ENCODE measurements around the gene MORN4. TPM values are rescaled to one million over a fixed set of nuclear protein-coding genes. Genes with fewer than 3 reads are reported as not detected.
"Not testable (repeated sequence)": the region's sequence is repeated elsewhere in the genome, so short reads cannot be mapped to it uniquely, and the experiment has no call there.

The MORN4 gene
- total RNA-seq, 3 donors from 2014 or later, result 2.1 to 4.5 (median 2.2) TPM

DNA sequence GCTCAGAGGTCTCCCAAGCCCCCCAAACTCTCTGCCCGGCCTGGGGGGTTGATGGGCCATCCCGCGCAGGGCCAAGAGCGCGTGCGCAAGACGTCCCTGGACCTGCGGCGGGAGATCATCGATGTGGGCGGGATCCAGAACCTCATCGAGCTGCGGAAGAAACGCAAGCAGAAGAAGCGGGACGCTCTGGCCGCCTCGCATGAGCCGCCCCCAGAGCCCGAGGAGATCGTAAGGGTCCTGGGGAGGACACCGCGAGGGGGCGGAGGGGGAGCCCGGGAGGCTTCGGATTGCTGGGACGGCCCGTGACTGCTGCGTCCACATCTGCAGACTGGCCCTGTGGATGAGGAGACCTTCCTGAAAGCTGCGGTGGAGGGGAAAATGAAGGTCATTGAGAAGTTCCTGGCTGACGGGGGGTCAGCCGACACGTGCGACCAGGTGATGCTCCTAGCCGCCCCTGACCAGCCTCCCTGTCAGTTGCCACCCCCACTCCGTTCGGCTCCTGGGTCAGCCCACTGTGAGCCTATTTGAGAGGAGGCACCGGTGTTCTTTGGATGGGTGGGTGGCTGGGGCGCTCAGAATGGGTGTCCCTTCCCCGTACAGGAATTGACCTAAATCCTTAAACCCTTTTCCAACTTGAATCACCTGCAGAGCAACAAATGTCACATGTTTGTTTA lies 55.0 kb downstream of the MORN4 start:
- H3K36me3 Mint-ChIP-seq (ENCODE audit: insufficient read depth), result no peaks in the 10 kb centered on the region
- DNase-seq (no peak), ATAC-seq (no peak)
- no peaks in the 10 kb centered on the region for H3K9me3 Mint-ChIP-seq
- H3K4me3 Mint-ChIP-seq, result no peak overlapping the region
- peaks cover 6% of the 10 kb centered on the region for H3K27me3 Mint-ChIP-seq (ENCODE audit: low read depth)
- H3K4me1 Mint-ChIP-seq (ENCODE audit: low read depth), result no peaks in the 10 kb centered on the region

DNA sequence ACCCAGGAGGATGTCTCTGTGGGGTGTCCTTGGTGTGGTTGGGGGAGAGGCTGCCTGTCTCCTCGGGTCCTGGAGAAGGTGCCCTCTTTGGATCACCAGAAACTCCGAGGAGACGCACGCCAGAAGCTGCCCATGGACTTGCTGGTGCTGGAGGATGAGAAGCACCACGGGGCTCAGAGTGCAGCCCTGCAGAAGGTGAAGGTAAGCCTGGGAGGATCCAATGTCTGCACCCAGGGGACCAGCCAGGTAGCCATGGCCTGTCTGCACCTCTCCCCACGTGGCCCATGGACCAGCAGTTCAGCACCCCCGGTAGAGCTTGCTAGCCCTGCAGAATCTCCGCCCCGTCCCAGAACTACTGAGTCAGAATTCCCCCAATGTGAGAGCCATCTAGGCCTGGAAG lies 55.6 kb downstream of the MORN4 start:
- Mint-ChIP-seq H3K4me1 (ENCODE audit: low read depth) (no peaks in the 10 kb centered on the region), H3K9me3 (no peaks in the 10 kb centered on the region), H3K36me3 (ENCODE audit: insufficient read depth) (no peaks in the 10 kb centered on the region), H3K27me3 (ENCODE audit: low read depth) (peaks cover 6% of the 10 kb centered on the region), H3K4me3 (no peak overlapping the region)
- DNase-seq (no peak), ATAC-seq (no peak)

DNA sequence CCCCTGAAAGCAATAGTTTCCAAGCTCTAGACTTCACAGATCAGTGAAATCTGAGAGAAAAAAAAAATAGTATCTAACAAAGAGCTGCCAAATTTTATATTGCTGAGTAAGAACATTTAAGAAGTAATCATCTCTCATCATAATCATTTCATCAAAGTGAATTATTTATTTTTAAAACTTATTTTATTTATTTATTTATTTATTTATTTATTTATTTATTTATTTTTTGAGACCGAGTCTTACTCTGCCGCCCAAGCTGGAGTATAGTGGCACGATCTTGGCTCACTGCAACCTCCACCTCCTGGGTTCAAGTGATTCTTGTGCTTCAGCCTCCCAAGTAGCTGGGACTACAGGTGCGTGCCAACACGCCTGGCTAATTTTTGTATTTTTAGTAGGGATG lies 56.8 kb downstream of the MORN4 start:
- not testable (repeated sequence) for H3K4me1 Mint-ChIP-seq (ENCODE audit: low read depth); H3K9me3 Mint-ChIP-seq; DNase-seq; H3K4me3 Mint-ChIP-seq; ATAC-seq; H3K36me3 Mint-ChIP-seq (ENCODE audit: insufficient read depth); H3K27me3 Mint-ChIP-seq (ENCODE audit: low read depth)

DNA sequence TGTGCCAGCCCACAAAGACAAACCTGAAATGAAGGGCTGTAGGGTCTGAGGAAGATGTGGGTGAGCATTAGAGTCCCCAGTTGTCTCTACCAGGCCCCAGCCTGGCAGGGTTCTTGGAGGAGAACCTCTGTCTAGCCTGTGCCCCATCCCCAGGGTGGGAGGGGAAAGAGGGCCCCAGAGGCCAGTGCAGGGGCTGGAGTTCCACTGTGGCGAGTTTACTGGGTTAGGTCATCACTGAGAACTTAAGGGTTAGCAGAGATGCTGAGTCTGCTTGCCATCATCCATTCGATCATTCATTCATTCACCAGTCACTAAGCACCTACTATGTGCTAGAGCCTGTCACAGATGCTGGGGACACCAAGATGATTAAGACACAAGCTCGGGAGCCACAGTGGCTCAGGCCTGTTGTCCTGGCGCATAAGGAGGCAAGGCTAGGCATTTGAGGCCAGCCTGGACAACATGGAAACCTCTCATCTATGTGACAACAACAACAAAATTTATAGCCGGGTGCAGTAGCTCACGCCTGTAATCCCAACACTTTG lies 58.1 kb downstream of the MORN4 start:
- H3K4me1 Mint-ChIP-seq (ENCODE audit: low read depth), result no peaks in the 10 kb centered on the region
- H3K9me3 Mint-ChIP-seq, result no peaks in the 10 kb centered on the region
- peaks cover 6% of the 10 kb centered on the region for H3K27me3 Mint-ChIP-seq (ENCODE audit: low read depth)
- no peaks in the 10 kb centered on the region for H3K36me3 Mint-ChIP-seq (ENCODE audit: insufficient read depth)
- ATAC-seq, result no peak
- H3K4me3 Mint-ChIP-seq, result no peak overlapping the region
- no peak for DNase-seq

DNA sequence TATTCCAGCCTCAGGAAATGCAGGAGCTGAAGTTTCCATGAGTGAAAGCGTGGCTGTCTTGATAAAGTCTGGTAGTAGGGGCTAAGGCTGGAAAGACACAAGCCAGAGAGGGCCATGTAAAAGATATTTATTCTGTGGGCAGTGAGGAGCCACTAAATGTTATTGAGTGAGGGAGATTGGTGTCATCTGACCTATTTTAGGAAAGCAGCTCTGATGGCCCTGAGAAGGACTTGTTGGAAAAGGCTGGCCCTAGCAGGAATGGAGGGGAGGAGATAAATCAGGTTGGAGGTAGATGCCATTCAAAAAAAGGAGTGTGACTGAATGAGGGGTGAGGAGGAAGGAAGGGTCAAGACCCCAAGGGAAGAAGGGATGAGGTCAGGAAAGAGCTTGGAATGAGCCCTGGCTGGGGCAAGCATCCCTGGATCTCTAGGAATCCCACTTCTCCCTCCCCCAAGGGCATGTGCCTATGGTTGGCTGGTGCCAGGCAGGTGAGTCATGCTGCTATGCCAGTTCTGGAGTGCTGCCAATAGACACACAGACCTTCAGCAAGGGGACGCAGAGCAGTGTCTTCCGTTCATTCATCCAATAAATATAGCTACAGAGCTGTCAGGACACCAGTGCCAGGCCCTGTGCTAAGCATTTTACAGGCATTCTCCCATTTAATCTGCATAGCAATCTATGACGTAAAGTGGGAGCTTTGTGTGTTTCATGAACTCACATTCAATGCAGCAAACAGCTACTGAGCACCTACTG lies 58.8 kb downstream of the MORN4 start:
- ATAC-seq (no peak), DNase-seq (no peak)
- Mint-ChIP-seq H3K9me3 (no peaks in the 10 kb centered on the region), H3K4me1 (ENCODE audit: low read depth) (no peaks in the 10 kb centered on the region), H3K4me3 (no peak overlapping the region), H3K36me3 (ENCODE audit: insufficient read depth) (no peaks in the 10 kb centered on the region), H3K27me3 (ENCODE audit: low read depth) (peaks cover 2% of the 10 kb centered on the region)

DNA sequence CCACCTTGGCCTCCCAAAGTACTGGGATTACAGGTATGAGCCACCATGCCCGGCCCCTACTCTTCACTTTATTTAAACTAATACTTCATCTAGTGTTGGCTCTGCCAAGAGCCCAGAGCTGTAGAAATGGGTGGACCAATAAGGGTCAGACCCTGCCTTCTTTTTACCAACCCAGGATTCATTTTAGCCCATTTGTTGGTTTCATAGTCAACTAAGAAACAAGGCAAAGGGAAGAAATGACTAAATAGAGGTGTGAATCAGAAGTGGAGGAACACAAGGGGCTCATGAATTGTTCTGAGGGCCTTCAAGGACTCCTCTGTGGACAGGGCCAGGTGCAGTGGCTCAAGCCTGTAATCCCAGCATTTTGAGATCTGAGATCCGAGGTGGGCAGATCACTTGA lies 59.6 kb downstream of the MORN4 start:
- DNase-seq (no peak), ATAC-seq (no peak)
- H3K36me3 Mint-ChIP-seq (ENCODE audit: insufficient read depth), result no peaks in the 10 kb centered on the region
- H3K9me3 Mint-ChIP-seq, result no peaks in the 10 kb centered on the region
- H3K4me1 Mint-ChIP-seq (ENCODE audit: low read depth), result no peaks in the 10 kb centered on the region
- peaks cover 2% of the 10 kb centered on the region for H3K27me3 Mint-ChIP-seq (ENCODE audit: low read depth)
- no peak overlapping the region for H3K4me3 Mint-ChIP-seq

DNA sequence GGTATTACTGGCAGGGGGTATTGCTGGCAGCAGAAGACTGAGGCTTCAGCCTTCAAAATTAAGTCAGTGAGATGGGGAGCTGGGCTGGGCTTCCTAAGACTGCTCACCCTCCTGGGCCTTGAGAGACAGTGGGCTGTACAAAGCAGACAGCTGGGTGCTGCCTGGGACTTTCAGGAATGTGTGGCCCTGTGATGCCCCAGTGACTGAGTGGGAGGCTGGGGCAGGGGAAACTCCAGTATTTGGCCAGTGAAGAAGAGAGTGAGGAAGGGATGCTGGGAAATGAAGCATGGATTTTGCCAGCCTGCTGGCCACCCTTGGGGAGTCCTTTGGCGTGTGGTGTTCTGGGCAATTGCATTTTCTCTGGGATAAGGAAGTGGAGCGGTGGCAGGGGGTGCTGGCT lies 60.3 kb downstream of the MORN4 start:
- no peak for ATAC-seq
- H3K36me3 Mint-ChIP-seq (ENCODE audit: insufficient read depth), result no peaks in the 10 kb centered on the region
- DNase-seq, result no peak
- H3K27me3 Mint-ChIP-seq (ENCODE audit: low read depth), result peaks cover 2% of the 10 kb centered on the region
- no peak overlapping the region for H3K4me3 Mint-ChIP-seq
- no peaks in the 10 kb centered on the region for H3K9me3 Mint-ChIP-seq
- H3K4me1 Mint-ChIP-seq (ENCODE audit: low read depth), result no peaks in the 10 kb centered on the region

DNA sequence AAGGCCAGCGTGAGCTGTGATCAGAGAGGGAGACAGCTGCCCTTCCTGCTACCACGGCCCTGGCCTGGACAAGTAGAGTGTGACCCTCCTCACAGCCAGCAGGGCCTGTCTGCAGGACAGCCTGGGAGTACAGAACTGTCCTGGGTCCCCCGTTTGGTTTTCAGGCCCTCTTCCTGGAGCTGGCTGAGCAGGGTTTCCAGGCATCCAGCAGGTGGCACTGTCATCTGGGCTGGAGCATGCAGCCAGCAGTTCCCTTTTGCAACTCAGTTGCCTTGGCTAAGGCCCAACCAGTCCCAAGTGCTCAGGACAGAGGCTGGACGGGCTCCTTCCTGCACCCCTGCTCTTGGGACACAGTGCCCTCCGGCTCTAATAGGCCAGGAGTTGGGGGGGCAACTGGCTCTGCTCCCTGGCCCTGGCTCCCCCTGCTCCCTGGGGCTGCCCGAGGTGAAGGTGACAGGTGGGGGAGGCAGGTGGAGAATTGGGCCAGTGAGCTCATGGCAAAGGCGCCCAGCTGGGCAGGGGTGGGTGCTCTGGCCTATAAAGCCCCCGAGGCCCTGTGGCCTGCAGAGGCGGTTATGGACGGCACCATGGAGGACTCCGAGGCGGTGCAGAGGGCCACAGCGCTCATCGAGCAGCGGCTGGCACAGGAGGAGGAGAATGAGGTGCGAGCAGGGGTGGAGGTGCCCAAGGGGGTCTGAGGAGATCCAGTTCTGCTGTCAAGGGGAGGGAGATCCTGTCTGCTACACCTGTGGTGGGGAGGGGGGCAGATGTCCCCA lies 60.9 kb downstream of the MORN4 start, which contains the start of gene ANKRD2:
TSS of gene ANKRD2 (plus strand) at position 566 of the 776 bp plus-strand sequence. CDS start at position 576, 10 bp downstream.
- Mint-ChIP-seq H3K4me3 (no peak within 1 kb of the TSS), H3K36me3 (ENCODE audit: insufficient read depth) (no peaks in the 10 kb centered on the region), H3K27me3 (ENCODE audit: low read depth) (no peaks in the 10 kb centered on the region), H3K4me1 (ENCODE audit: low read depth) (no peaks in the 10 kb centered on the region), H3K9me3 (no peaks in the 10 kb centered on the region)
- ATAC-seq (peak; percentile 70 to 78), DNase-seq (peak; percentile 29)

DNA sequence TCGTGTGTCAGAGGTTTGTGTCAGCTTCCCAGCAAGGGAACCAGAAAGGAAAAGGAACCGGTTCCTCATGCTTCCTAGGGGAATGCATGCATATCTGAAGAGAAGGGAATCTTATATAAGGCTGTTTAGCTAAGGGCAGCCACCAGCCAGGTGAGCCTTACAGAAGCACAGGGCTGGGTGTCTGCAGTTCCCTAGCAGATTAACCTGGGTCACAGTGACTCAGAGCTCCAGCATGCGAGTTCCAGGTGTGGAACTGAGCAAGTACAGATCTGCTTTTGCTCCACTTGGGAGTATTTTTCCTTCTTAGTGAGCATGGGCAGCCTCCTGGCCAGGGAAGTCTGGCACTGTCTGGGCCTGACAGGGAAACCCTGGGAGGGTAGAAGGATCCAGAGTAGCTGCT lies 61.7 kb downstream of the MORN4 start:
- H3K9me3 Mint-ChIP-seq, result no peaks in the 10 kb centered on the region
- H3K4me3 Mint-ChIP-seq, result no peak overlapping the region
- DNase-seq, result no peak
- ATAC-seq, result no peak
- no peaks in the 10 kb centered on the region for H3K36me3 Mint-ChIP-seq (ENCODE audit: insufficient read depth)
- no peaks in the 10 kb centered on the region for H3K4me1 Mint-ChIP-seq (ENCODE audit: low read depth)
- H3K27me3 Mint-ChIP-seq (ENCODE audit: low read depth), result no peaks in the 10 kb centered on the region

DNA sequence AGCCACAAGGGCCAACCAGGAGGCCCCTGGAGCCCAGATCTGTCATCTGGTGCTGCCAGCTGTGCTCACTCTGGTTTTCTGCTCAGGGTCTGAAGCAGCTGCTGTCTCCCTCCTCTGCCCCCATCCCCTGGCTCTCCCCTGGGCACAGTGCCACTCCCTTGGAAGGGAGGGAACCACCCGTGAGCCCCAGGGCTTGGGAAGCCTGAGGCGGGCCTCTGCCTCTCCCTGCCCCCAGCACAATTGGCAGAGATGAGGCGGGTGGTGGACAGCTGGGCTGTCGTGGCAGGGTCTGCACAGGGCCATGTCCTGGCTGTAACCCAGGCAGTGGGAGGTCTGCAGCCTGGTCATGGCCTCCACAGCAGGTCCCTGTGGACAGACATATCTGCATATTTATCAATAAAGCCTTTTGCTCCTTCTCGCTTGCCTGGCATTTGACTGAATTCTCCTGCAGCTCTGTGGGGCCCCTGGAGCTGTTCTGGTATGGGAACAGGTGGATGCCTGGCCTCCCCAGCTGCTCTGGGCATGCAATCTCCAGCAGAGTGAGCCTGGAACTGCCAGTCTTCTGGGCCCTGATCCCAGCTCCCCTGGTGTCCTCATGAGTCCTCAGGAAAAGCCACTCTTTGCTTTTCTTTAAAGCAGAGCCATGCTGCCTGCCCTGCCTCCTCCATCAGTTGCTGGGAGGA lies 62.4 kb downstream of the MORN4 start:
- H3K9me3 Mint-ChIP-seq, result no peaks in the 10 kb centered on the region

DNA sequence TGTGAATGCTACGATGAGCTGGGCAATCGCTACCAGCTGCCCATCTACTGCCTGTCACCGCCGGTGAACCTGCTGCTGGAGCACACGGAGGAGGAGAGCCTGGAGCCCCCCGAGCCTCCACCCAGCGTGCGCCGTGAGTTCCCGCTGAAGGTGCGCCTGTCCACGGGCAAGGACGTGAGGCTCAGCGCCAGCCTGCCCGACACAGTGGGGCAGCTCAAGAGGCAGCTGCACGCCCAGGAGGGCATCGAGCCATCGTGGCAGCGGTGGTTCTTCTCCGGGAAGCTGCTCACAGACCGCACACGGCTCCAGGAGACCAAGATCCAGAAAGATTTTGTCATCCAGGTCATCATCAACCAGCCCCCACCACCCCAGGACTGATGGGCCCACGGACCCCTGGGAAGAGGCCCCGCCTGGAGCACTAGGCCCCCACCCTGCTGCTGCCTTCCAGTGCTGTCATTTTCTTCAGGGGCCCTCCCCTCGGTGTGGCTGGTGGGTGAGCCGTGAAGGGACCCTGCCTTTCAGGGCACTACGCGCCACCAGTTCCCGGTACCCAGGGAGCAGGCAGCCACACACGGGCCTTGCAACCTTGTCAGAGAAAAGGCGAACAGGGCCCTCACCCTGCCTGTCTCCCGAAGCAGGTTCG lies 63.0 kb downstream of the MORN4 start:
- Mint-ChIP-seq H3K27me3 (ENCODE audit: low read depth) (no peaks in the 10 kb centered on the region), H3K36me3 (ENCODE audit: insufficient read depth) (no peaks in the 10 kb centered on the region), H3K4me1 (ENCODE audit: low read depth) (no peaks in the 10 kb centered on the region), H3K9me3 (no peaks in the 10 kb centered on the region), H3K4me3 (no peak overlapping the region)
- DNase-seq (no peak), ATAC-seq (no peak)

More for the DNA sequence above, 62.4 kb downstream of the MORN4 start:
- no peak for DNase-seq
- no peaks in the 10 kb centered on the region for H3K27me3 Mint-ChIP-seq (ENCODE audit: low read depth)
- H3K36me3 Mint-ChIP-seq (ENCODE audit: insufficient read depth), result no peaks in the 10 kb centered on the region
- no peaks in the 10 kb centered on the region for H3K4me1 Mint-ChIP-seq (ENCODE audit: low read depth)
- ATAC-seq, result no peak
- no peak overlapping the region for H3K4me3 Mint-ChIP-seq

DNA sequence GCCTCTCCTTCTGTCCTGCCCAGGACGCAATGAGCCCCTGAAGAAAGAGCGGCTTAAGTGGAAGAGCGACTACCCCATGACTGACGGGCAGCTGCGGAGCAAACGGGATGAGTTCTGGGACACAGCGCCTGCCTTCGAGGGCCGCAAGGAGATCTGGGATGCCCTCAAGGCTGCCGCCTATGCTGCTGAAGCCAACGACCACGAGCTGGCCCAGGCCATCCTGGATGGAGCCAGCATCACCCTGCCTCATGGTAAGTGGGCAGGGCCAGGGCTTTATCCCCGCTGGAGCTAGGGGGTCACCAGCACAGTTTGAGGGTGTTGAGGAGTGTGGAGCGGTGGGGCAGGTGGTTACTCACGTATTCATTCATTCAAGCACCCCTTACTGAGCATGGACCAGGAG lies 65.4 kb downstream of the MORN4 start:
- Mint-ChIP-seq H3K4me1 (ENCODE audit: low read depth) (no peaks in the 10 kb centered on the region), H3K36me3 (ENCODE audit: insufficient read depth) (no peaks in the 10 kb centered on the region), H3K9me3 (no peaks in the 10 kb centered on the region), H3K27me3 (ENCODE audit: low read depth) (no peaks in the 10 kb centered on the region), H3K4me3 (no peak overlapping the region)
- ATAC-seq (no peak), DNase-seq (no peak)

DNA sequence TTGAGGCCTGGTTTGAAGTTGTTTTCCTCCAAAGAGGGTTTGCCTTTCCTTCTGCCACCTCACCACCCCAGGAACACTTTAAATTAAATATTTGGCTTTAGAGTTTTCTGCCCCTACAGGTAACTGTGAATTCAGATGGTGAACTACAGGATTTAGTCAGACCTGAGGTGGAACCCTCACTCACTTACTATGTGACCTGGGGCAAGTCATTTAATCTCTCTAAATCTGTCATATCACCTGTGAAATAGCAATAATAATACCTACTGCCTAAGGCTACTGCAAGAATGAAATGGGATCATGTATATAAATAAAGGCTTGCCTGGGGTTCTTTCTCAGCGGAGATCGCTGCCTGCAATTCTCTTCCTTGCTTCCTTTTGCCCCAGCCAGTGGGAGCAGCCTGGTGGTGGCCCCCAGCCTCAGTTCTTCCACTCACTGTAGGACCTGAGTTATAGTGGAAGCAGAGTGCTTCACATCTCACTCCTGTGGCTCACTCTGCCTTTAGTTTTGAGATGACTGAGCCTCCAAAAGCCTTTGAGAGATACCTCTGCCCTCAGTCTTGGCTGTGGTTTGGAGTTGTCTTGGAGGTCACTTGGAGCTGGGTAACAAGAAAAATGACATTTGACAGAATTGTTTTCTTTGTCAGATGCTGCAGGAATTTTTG lies 66.8 kb downstream of the MORN4 start:
- ATAC-seq (no peak), DNase-seq (no peak)
- Mint-ChIP-seq H3K36me3 (ENCODE audit: insufficient read depth) (no peaks in the 10 kb centered on the region), H3K4me1 (ENCODE audit: low read depth) (no peaks in the 10 kb centered on the region), H3K4me3 (no peak overlapping the region), H3K27me3 (ENCODE audit: low read depth) (no peaks in the 10 kb centered on the region), H3K9me3 (no peaks in the 10 kb centered on the region)

Measured in activated T-cell treated with anti-CD3 and anti-CD28 coated beads, Interleukin-2, amount 50 U/mL, for 4 hours (primary cell).